Activated CD8-positive, alpha-beta memory T cell treated with anti-CD3 and anti-CD28 coated beads, Interleukin-2, amount 50 U/mL, for 1 hour (primary cell): ENCODE measurements around the gene PNPLA8.
"Not testable (repeated sequence)": the region's sequence is repeated elsewhere in the genome, so short reads cannot be mapped to it uniquely, and the experiment has no call there.

Source experiments
- DNase-seq: peaks from one replicate; pipeline ENCODE4 v3.0.0-alpha.2; 2020; ENCODE audit errors: extremely low read depth

The PNPLA8 gene

GRCh38 chr7:108525985-108526767 lies at the start of gene PNPLA8:
TSS of gene PNPLA8 (minus strand) at chr7:108526135. CDS start at chr7:108515491, 10,644 bp downstream.
- DNase-seq, result peak; percentile 95

DNA sequence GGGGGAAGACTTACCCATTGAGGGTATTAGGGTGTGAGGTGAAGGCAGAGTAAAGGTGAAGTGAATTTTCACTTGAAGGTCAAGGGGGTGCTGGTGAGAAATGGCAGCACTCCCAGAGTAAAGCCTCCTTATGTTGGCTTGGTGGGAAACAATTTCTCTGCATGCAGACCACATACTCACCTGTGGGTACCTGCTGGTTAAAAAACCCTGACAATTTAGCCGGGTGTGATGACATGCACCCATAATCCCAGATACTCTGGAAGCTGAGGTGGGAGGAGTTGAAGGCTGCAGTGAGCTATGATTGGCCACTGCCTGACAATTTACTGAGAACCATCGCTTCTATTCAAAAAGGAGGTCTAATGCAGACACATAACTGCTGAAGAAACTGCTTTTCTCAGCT lies 49.2 kb upstream of the PNPLA8 start:
- no peak for DNase-seq

- DNase-seq, result no peak
Measured at GRCh38 chr7:108572480-108572879, 46.5 kb upstream of the PNPLA8 start.

DNA sequence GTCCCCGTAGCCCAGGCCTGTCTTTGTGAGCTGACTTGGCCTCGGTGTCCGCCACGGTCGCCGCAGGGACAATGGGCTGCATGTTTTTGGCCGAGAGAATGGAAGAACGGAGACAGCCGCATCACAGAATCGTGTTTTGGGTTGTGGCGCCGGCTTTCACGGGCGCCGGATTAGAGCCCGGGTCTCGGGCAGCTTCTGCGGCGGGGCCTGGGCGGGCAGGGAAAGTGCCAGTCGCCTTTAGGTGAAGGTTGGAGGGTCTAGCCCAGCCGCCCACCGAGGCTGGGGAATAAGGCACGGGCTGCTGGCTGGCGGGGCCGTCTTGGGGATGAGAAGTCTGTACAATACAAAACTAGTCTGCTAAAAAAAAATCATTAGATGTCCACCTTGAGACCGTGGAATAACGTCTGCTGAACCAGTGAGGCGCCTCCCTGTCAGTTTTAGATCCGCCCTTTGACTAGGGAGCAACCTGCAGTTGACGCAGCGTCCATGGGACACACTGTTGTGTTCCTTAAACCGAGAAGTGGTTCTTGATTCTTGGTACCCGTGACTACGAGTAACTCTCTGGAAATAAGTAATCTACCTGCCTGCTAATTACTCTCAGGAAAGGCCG lies 44.3 kb upstream of the PNPLA8 start:
- DNase-seq, result no peak

DNA sequence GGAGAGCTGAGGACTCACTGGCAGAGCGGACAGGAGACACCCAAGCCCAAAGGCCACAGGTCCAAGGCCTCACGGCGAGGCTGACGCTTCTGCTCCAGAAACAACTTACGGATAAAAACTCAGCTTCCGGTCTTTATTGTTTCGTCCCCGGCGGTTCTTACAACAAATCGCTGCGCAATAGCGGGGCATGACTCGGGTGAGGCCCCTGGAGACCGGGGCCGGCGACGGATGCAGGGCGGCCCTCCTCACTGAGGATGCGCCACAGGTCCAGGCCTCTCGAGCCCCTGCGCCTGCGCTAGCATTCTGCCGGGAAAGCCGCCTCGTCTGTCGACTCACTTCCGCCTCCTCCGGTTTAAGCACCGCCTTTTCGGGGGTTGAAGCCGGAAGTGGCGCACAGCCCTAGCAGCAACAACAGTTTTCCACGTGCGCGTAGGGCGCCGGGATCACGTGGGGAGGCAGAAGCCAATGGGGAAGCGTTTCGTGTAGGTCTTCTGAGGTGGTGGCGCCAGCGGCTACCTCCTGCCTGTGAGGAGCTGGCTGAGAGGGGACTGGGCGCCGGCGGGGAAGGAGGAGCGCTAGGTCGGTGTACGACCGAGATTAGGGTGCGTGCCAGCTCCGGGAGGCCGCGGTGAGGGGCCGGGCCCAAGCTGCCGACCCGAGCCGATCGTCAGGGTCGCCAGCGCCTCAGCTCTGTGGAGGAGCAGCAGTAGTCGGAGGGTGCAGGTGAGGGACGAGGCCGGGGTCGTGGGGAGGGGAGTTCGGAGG lies 43.6 kb upstream of the PNPLA8 start, which contains the start of the genes DNAJB9 and THAP5:
Gene DNAJB9, plus strand, starts transcription at position 494 of the 765 bp plus-strand sequence. CDS start 1,853 bp downstream, outside the sequence.
Gene THAP5, minus strand, starts transcription at position 326 of the 765 bp plus-strand sequence. Its CDS starts 137 bp downstream, at position 189.
- DNase-seq, result peak; percentile 98

DNA sequence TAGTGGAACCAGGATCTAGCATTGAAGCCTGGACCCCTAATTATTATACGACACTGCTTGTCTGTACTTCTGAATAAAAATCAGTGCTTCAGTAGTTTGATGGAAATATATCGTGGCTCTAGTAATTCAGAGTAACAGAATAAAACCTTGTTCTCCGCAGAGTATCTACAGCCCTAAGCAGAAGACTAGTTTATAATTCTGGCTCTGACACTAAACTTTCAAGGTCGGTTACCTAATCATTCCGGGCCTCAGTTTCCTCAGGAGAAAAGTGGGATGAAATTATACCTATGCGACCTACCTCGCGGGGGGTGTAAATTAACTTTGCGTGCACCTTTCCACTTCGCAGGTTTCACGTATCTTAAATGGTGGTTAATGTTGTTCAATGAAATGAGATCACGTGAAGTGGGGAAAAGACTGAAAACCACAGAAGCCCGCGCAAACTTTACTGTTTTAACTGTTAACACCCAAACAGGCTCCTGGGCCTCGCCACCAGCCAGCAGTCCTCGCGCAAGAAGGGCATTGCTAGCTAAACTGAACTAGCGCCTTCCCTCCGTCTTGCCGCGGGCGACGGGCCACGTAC lies 43.0 kb upstream of the PNPLA8 start:
- peak; percentile 21 for DNase-seq

DNA sequence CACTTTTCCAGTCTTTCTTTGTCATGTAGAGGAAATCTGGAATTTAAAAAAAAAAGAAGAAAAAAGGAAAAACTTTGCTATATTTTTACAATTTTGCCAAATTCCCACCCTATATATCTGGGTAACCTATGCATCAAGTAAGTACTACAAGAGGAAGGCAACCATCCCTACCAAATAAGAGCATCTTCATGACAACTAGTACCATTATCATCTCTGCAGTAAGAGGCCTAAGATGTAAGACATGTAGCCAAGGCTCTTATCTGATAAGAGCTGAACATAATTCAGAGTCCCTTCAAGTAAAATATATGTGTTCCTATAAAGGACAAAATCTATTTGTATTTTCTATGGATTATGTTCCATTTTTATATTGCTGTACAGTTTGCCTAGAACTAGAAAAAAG lies 40.1 kb upstream of the PNPLA8 start:
- DNase-seq, result no peak

DNA sequence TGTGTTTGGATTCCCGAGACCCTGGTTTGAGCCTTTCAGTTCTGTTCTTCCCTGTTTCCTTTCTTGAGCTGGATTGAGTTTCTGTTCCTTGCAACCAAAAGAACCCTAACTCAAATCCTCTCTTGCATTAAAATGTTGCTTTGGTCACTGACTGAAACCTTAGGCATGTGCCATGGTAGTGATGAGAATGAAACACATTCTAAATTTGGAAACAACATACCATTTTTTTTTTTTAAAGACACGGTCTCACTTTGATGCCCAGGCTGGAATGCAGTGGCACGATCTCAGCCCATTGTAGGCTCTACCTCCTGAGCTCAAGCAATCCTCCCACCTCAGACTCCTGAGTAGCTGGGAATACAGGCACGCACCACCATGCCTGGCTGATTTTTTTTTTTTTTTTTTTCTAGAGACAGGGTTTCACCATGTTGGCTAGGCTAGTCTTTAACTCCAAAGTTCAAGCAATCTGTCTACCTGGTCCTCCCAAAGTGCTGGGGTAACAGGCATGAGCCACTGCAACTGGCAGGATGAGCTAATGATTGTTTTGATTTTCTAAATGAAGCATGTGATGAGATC lies 35.2 kb upstream of the PNPLA8 start:
- DNase-seq, result no peak

DNA sequence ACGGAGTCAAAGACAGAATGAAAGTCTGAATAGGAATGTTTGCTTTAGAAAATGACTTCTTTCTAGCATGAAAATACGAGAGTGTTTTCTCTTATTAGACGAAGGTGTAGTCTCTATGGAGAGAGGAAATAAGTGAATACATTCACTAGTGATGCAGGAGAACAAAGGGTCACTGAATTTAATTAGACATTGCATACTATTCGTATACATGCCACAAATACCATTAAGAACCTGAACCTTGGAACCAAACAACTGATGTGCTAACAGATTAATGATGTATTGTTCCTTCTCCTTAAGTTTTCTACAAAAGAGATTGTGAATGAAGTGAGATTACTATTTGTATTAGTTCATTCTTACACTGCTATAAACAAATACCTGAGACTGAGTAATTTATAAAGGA lies 33.3 kb upstream of the PNPLA8 start:
- DNase-seq, result no peak

DNA sequence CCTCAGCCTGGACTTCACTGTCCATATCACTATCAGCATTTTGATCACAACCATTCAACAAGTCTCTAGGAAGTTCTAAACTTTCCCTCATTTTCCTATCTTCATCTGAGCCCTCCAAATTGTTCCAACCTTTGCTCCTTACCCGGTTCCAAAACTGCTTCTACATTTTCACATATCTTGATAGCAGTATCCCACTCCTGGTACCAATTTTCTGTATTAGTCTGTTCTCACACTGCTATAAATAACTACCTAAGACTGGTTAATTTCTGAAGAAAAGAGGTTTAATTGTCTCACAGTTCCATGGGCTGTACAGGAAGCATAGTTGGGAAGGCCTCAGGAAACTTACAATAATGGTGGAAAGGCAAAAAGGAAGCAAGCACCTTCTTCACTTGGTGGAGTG lies 31.7 kb upstream of the PNPLA8 start:
- DNase-seq, result no peak

- no peak for DNase-seq
Measured at GRCh38 chr7:108557191-108557590, 31.3 kb upstream of the PNPLA8 start.

- DNase-seq, result not testable (repeated sequence)
Measured at GRCh38 chr7:108556665-108557064, 30.7 kb upstream of the PNPLA8 start.

DNA sequence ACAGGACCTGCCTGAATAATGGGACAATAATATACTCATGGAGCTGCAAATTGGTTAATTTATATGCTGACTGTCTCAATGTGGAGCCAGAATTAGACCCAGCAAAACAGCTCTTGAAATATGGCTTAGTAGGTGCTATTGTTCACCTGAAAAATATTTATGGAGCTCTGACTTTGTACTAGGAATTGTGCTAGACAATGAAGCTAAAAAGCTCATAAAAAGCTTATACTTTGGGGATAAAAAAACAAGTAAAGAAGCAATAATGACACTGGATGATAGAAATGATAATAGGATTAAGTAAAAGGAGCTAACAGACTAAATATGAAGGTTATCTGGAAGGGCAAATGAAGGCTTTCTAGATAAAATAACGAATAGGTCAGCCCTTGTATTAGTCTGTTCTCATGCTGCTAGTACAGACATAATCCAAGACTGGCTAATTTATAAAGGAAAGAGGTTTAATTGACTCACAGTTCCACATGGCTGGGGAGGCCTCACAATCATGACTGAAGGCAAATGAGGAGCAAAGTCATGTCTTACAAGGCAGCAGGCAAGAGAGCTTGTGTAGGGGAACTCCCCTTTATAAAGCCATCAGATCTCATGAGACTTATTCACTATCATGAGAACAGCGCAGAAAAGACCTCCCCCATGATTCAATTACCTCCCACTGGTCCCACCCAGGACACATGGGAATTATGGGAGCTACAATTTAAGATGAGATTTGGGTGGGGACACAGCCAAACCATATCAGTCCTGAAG lies 22.4 kb upstream of the PNPLA8 start:
- not testable (repeated sequence) for DNase-seq

DNA sequence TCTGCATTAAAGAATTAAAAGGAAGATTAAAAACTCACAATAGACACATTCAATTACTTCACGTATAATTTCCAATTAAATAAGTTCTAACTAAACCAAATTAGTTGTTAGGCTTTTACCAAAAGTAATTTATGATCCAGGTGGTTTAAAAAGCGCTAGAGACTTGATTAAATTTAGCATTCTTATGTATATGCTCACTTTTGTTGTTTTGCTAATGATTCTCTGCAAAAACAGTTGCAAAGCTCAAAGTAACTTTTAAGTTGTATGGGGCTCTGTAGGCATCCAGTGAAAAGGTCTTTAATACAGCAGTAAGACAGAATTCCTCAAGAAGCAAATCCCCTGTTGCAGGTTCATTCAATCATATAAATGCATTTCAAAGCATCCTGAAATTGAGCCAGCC lies 15.5 kb upstream of the PNPLA8 start:
- DNase-seq, result no peak

DNA sequence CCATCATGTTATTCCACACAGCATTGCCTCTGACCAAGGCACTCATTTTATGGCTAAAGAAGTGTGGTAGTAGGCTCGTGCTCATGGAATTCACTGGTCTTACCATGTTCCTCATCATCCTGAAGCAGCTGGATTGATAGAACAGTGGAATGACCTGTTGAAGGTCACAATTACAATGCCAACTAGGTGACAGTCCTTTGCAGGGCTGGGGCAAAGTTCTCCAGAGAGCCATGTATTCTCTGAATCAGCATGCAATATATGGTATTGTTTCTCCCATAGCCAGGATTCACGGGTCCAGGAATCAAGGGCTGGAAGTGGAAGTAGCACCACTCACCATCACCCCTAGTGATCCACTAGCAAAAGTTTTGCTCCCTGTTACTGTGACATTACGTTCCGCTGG lies 12.8 kb upstream of the PNPLA8 start:
- DNase-seq, result not testable (repeated sequence)

DNA sequence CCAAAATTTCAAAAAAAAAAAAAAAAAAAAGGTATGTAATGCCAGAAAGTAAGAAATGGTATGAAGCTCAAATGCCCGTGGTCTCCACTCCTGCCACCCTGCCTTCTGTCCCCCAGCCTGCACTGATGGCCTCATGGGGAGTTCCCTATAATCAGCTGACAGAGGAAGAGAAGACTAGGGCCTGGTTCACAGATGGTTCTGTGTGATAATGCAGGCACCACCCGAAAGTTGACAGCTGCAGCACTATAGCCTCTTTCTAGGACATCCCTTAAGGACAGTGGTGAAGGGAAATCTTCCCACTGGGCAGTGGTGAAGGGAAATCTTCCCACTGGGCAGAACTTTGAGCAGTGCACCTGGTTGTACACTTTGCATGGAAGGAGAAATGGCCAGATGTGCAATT lies 12.3 kb upstream of the PNPLA8 start:
- DNase-seq, result not testable (repeated sequence)

DNA sequence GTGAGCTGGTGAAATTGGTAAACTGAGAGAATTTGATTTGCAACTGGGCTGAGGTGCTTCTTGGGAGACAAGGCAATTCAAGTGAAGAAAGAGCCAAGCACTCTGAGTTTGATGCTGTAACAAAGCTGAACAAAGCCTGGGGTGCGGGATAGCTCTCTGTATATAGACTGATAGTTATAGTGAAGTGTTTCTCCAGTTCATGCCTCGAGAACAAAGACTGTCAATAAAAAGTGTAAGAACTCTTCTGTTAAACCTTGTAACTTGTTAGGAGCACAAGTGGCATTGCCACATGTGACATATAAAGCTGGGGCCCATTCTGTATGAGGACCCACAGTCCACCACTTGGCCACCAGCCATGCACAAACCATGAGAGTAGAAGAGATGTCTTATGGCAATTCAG lies 11.3 kb upstream of the PNPLA8 start:
- DNase-seq, result no peak

DNA sequence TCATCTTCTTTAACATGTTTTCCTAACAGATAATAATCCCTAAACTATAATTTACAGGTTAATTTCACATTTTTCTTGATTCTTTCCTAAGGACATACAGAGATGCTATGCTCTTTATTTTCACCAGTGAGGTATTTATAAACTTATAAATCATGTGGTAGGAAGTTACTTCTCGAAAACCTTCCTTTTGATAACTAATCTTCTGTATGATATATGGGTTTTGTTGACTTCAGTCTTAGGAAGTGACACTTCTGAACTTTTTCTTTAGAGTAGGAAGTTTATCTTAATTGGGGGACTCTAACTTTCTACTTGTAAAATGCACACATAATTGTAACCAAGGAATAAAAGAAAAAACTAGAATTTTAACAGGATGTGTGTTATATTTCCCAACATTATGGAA lies 9.8 kb upstream of the PNPLA8 start:
- no peak for DNase-seq

DNA sequence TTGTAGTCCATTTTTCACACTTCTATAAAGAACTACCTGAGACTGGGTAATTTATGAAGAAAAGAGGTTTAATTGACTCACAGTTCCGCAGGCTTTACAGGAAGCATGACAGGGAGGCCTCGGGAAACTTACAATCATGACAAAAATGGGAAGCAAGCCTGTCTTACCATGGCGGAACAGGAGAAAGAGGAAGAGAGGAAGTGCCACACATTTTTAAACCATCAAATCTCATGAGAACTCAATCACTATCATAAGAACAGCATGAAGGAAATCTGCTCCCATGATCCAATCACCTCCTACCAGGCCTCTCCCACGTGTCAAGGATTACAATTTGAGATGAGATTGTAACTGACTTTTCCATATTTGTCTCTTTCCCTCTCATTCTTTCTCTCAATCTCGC lies 9.3 kb upstream of the PNPLA8 start:
- DNase-seq, result no peak

GRCh38 chr7:108533712-108534111 lies 7.8 kb upstream of the PNPLA8 start:
- DNase-seq, result no peak

DNA sequence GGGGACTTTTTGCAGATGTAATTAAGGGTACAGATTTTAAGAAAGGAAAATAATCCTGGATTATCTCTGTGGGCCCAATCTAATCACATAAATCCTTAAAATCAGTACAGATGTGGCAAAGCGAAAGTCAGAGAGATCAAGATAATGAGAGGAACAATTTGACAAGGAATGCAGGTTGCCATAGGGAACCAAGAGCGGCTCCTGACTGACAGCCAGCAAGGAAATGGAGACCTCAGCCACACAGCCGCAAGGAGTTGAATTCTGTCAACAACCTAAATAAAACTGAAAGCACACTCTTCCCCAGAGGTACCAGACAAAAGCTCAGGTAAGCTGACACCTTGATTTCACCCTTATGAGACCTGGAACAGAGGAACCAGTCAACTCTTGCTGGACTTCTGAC lies 3.4 kb upstream of the PNPLA8 start:
- DNase-seq, result no peak
